Right lobe of liver (tissue), 6 donors: ENCODE results near the gene DNASE1L3. TPM values are rescaled to one million over a fixed set of nuclear protein-coding genes. Genes with fewer than 3 reads are reported as not detected.

ENCODE experiments used
- ATAC-seq, 4 donors: fragments of 200-7000 bp; cut with Tn5 transposase; one replicate each; pipeline ENCODE4 v1.9.1; 2020; ENCODE audit warnings: mild to moderate bottlenecking in 4 of 4, moderate library complexity in 4 of 4
- DNase-seq, 3 donors: peaks; one replicate each; pipeline ENCODE4 v3.0.0-alpha.2; 2020
- H3K27ac ChIP-seq, 3 donors: fragments of 200-600 bp; one replicate each; pipeline ENCODE4 v1.8.0; 2022
- H3K27me3 ChIP-seq, 2 donors: fragments of 200-600 bp; one replicate each; pipeline ENCODE4 v1.8.0; 2022
- H3K36me3 ChIP-seq, 4 donors: fragments of 200-600 bp; sonication (generic) in 1 of 4; one replicate each; pipeline versions ENCODE4 v1.5.1 to v1.8.0; 2017 to 2022; ENCODE audit warnings: control low read depth in 1 of 4
- H3K4me1 ChIP-seq, 4 donors: fragments of 200-600 bp; sonication (generic) in 1 of 4; one replicate each; pipeline versions ENCODE4 v1.5.1 to v1.8.0; 2017 to 2022; ENCODE audit warnings: control low read depth in 1 of 4
- H3K4me3 ChIP-seq, 3 donors: fragments of 200-600 bp; one replicate each; pipeline ENCODE4 v1.8.0; 2022
- H3K9me3 ChIP-seq, 4 donors: fragments of 200-600 bp; sonication (generic) in 1 of 4; one replicate each; pipeline versions ENCODE4 v1.5.1 to v1.8.0; 2017 to 2022; ENCODE audit warnings: control low read depth in 1 of 4
- CTCF ChIP-seq, 4 donors: fragments of 200-600 bp in 3 of 4; fragments of 450-650 bp in 1 of 4; IDR thresholded peaks; one replicate each; pipeline versions ENCODE4 v1.5.1 to v1.8.0; 2016 to 2022; ENCODE audit warnings: antibody characterized with exemption in 4 of 4, mild to moderate bottlenecking in 2 of 4
- POLR2A ChIP-seq: fragments of 450-650 bp; IDR thresholded peaks from one replicate; pipeline ENCODE4 v1.6.1; 2017; ENCODE audit warnings: antibody characterized with exemption, mild to moderate bottlenecking
- WGBS: methylation state at CpG from one replicate; pipeline ENCODE4 v1.1.6; 2018; ENCODE audit warnings: low coverage, low lambda C conversion rate; ENCODE audit not compliant: insufficient coverage; ENCODE audit errors: missing lambda C conversion rate; 5-methylcytosine and 5-hydroxymethylcytosine counted together
- intact Hi-C, 2 donors: fragments of 100-400 bp; cut with DNase I; formaldehyde crosslinking; loops; one replicate each; pipeline versions ENCODE4 v1.11.2 to v1.14.1; 2022
- long read RNA-seq: library from polyadenylated mRNA; unstranded; transcript quantifications from one replicate; pipeline ENCODE4 v2.0.0, GENCODE V29; 2019
- total RNA-seq, 6 experiments: library from RNA; depleted of rRNA in 2 of 6; stranded (reverse); fragments of >200 nt in 2 of 6; fragmentation: NEBNext Ultra II Directional in 3 of 6; extraction: Animal tissue kit (Norgen Biotek cat#: 25700) in 3 of 6; gene quantifications; one replicate each; pipeline versions ENCODE4 v1.1.0 to v1.2.4, GENCODE V29; 2016 to 2023
- donor health status: DM: no; HTN: yes; CAD: no.
- donor health status: DM: no; HTN: no; CAD: no.
- donor health status: DM: no; HTN: no; CAD: no.
- donor health status: DM: no; HTN: yes; CAD: no.
- donor health status: DM: no; HTN: yes; CAD: no.

The DNASE1L3 gene
- 100 to 1,000 TPM in 1 of 6 experiments, 10 to 100 TPM in 5; 32.9 to 134 (median 61.0) TPM for total RNA-seq
- long read RNA-seq, transcript DNASE1L3-201 (8 exons, 1,294 nt), result major isoform, 54 of 67 reads
- long read RNA-seq, transcript DNASE1L3-207 (7 exons, 1,321 nt), result minor isoform, 6 of 67 reads
- long read RNA-seq, partial matches to known transcripts, result 5 of 67 reads
- long read RNA-seq, other reads (novel, unspliced or antisense), result 2 of 67 reads

DNA sequence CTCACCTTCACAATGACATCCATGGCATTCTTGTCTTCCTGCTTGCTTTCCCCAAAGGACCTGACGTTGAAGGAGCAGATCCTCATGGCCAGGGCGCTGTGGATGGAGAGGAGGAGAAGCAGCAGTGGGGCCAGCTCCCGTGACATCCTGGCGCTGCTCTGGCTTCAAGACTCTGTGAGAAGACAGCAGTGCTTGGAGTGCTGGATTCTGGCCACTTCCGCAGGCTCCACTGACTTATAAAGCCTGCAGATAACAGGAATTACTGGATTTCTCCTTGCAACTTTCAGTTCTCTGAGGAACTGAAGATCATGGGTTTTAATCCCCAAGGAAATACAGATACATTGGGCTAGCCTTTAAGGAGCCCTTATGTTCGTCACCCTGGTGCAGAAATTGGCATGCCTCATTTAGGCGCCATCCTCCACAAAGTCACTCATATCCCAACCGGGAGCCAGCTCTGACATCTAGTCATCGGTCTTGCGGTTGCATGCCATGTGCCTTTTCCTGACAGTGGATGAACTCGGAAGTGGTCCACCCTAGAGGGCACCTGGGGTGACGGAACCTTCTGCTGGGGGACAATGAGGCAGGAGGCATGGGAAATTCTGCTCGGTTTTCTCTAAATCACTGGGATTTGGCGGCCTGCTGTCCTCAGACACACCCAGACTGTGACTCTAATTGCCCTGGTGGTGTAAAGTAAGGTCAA lies at the start of gene DNASE1L3:
TSS of gene DNASE1L3 (minus strand) at position 212 of the 700 bp plus-strand sequence. CDS start at position 146, 66 bp downstream.
- intact Hi-C loops, result no loop called here
- no peaks in the 10 kb centered on the region for H3K36me3 ChIP-seq
- TF ChIP-seq POLR2A (no peak), CTCF (IDR thresholded peaks at IDR 0.05) (no peak)
- peak in 2 of 3 donors; percentile 51 to 52 for DNase-seq
- peak within 1 kb of the TSS; percentile 12 to 41 (median 39) for H3K27ac ChIP-seq
- H3K27me3 ChIP-seq, result no peaks in the 10 kb centered on the region
- 67% methylated on average over 9 of the region's 14 CpGs for WGBS
- H3K9me3 ChIP-seq, result no peaks in the 10 kb centered on the region
- ATAC-seq, result peak; percentile 25 to 49 (median 34)
- H3K4me3 ChIP-seq, result peak within 1 kb of the TSS; percentile 19 to 33 (median 30)
- peaks cover 0 to 33% (median 9%) of the 10 kb centered on the region in 4 donors for H3K4me1 ChIP-seq

- 100% methylated on average over 2 of the region's 6 CpGs for whole genome bisulfite sequencing
- intact Hi-C loops, result no loop called here
- H3K9me3 ChIP-seq, result no peaks in the 10 kb centered on the region
- TF ChIP-seq POLR2A (no peak), CTCF (IDR thresholded peaks at IDR 0.05) (no peak)
- no peak overlapping the region for H3K4me3 ChIP-seq
- no peak for DNase-seq
- ATAC-seq, result peak in 2 of 4 donors; percentile 14 to 53
- no peak overlapping the region for H3K27ac ChIP-seq
- peaks cover 0 to 39% (median 10%) of the 10 kb centered on the region in 4 donors for H3K36me3 ChIP-seq
- no peaks in the 10 kb centered on the region for H3K27me3 ChIP-seq
- H3K4me1 ChIP-seq, result peaks cover 0 to 3% (median 0%) of the 10 kb centered on the region in 4 donors
Measured at GRCh38 chr3:58260261-58260731, 49.5 kb upstream of the DNASE1L3 start.

- WGBS, result 82% methylated on average over 4 of the region's 10 CpGs
- no peak for TF ChIP-seq CTCF (IDR thresholded peaks at IDR 0.05)
- TF ChIP-seq POLR2A, result no peak
- Histone ChIP-seq H3K4me3 (no peak overlapping the region), H3K9me3 (no peaks in the 10 kb centered on the region), H3K27ac (no peak overlapping the region), H3K36me3 (peaks cover 0 to 39% (median 10%) of the 10 kb centered on the region in 4 donors), H3K4me1 (peaks cover 0 to 18% (median 0%) of the 10 kb centered on the region in 4 donors), H3K27me3 (no peaks in the 10 kb centered on the region)
- DNase-seq, result no peak
- intact Hi-C loops, result no loop called here
- no peak for ATAC-seq
Measured at GRCh38 chr3:58258392-58259055, 47.8 kb upstream of the DNASE1L3 start.

GRCh38 chr3:58256511-58256910 lies 45.7 kb upstream of the DNASE1L3 start:
- H3K27ac ChIP-seq, result no peak overlapping the region

More at GRCh38 chr3:58256511-58256910, 45.7 kb upstream of the DNASE1L3 start:
- no peak overlapping the region for H3K4me3 ChIP-seq
- 92% methylated on average over 4 of the region's 4 CpGs for WGBS
- TF ChIP-seq CTCF (IDR thresholded peaks at IDR 0.05) (no peak), POLR2A (no peak)
- DNase-seq (no peak), ATAC-seq (no peak)
- peaks cover 0 to 37% (median 0%) of the 10 kb centered on the region in 4 donors for H3K4me1 ChIP-seq
- intact Hi-C loops, result no loop called here
- no peaks in the 10 kb centered on the region for H3K9me3 ChIP-seq
- peaks cover 0 to 39% (median 10%) of the 10 kb centered on the region in 4 donors for H3K36me3 ChIP-seq
- no peaks in the 10 kb centered on the region for H3K27me3 ChIP-seq
